CD4-positive, alpha-beta T cell treated with Interleukin-1 beta for 1 hour (primary cell): ENCODE data around the gene LASP1NB.

Source experiments
- DNase-seq, 2 donors: peaks; one replicate each; pipeline ENCODE4 v3.0.0-alpha.2; 2020 to 2022

Gene LASP1NB

DNA sequence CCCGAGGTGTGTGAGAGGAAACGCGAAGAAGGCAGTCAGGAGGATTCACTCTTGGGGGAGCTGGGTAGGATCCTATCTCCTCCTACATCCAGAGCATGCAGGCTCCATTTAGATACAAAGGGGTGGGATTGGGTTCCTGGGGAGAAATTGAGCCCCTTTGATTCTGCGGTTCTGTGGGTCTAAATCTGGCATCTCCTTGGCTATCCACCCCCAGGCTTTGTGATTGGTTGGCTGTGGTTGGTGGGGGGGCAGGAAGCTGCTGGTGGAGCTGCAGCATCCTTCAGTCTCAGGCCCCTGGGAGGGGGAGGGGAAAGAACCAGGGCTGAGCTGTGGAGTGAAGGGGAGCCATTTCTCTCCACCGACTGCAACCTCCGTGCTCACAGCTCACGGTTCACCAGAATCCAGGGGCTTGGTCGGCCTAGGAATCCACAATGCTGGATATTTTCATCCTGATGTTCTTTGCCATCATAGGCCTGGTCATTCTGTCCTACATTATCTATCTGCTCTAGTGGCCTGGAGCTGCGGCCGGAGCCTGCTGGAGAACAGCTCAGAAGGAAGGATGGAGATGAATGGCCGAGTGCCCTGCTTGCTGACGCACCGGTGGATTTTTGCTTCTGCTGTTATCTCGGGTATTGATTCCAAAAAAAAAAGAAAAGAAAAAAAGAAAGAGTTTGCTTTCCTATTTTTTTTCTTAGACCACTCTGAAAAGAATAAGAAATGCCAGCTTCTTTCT lies at the start of gene LASP1NB:
LASP1NB (plus strand) TSS at position 352 of the 733 bp plus-strand sequence.
- DNase-seq = peak; percentile 50 to 58

DNA sequence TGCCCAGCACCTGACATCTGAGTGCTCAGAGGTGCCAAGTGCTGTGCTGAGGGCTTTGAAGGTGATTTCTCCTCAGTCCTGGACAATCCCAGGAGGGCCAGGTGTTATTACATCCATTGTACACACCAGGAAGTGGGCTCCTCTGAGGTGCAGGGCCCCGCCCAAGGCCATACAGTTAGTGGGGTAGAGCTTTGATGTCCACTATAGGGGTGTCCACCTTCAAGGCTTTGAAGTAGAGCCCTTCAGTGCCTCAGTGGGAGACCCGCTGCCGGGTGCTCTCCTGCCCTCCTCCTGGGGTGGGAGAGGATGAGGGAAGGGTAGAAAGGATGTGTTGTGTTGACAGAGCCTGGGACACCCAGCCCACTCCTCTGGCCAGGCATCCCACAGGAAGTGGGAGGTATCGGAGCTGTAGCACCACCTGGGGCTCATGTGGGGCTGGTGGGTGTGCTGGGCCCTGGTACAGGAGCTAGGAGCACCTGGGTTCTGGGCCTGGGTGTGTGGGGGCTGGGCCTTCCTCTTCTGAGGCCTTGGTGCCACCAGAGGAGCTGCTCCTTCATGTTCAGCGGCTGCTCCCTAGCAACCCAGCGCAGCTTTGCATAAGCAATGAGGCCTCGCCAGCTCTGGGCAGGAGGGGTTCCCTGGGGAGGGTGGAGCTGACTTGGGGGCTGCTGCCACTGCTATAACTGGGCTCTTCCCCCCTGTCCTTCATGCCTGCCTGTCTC lies 48.1 kb upstream of the LASP1NB start:
- peak in 1 of 2 donors; percentile 67 for DNase-seq

DNA sequence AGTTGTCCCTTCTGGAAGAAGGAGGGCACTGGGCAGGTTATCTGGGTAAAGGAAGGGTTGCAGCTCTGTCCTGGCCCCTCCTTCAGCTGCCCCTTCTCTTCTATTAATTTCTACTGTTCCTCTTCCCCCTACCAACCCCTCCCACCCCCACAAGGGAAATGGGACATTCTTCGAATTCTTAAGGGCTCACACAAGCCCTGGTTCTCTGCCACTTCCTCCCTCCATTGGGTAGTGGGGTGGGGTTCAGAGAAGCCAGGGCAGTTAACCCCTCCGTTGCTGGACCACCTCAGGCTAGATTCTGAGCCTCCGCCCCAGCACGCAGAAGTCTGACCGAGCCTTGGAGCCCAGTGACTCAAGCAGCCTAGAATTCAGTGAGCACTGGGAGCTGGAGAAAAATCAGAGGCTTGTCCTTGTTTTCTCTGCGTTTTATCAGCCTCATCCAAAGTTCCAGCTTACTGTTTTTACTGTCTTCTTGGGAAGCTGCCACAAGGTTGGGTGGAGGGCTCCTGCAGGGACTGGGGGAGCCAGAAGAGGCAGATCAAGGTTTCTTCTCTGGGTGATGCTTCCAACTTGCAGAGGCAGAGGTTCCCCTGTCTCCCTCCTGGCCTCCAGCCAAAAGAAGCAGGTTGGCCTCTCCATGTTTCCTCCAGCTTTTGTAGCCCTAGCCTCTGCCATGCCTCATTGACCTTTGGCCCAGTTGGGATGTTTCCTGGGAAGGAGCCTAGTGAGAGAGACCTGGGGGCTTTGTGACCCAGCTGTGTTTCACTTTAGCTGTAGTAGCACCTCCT lies 45.3 kb upstream of the LASP1NB start:
- no peak for DNase-seq

DNA sequence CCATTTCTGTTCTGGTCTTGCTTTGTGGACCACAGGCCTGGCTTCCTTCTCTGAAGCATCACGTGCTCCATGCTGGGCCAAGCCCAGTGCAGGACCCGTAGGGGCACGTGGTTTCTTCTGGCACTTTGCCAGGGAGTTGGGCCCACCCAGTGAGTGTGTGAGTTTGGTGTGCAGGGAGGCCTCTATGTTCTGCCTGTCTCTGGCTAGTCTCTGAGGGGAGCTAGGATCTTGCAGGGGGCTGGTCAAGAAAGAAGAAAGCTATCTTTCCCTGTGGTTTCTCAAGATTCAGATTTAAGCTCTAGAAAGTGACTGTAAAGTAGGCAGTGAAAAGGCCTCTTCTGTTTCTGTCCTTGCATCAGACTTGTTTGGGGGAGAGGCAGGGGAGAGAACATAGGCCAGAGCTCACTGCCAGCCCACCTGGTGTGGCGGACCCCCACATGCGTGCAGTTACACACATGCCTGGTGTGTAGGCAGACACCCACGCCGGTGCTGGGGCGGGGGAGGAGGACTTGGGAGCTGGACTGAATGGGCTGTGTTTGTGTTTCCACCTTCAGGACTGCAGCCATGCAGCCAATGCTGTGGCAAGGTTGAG lies 43.7 kb upstream of the LASP1NB start:
- no peak for DNase-seq

DNA sequence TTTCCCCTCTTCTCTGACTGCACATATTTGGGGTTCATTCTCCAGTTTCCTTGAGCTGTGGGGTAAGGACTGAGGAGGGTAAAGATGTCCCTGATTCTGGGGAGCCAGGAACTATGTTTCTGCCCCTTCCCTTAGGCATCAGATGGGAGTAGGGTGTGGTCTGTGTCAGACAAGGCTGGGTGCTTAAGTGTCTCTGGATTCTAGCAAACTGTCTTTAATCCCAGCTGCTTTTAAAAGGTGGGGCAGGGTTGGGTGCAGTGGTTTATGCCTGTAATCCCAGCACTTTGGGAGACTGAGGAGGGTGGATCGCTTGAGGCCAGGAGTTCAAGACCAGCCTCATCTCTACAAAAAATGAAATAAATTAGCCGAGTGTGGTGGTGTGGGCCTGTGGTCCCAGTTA lies 42.5 kb upstream of the LASP1NB start:
- no peak for DNase-seq

DNA sequence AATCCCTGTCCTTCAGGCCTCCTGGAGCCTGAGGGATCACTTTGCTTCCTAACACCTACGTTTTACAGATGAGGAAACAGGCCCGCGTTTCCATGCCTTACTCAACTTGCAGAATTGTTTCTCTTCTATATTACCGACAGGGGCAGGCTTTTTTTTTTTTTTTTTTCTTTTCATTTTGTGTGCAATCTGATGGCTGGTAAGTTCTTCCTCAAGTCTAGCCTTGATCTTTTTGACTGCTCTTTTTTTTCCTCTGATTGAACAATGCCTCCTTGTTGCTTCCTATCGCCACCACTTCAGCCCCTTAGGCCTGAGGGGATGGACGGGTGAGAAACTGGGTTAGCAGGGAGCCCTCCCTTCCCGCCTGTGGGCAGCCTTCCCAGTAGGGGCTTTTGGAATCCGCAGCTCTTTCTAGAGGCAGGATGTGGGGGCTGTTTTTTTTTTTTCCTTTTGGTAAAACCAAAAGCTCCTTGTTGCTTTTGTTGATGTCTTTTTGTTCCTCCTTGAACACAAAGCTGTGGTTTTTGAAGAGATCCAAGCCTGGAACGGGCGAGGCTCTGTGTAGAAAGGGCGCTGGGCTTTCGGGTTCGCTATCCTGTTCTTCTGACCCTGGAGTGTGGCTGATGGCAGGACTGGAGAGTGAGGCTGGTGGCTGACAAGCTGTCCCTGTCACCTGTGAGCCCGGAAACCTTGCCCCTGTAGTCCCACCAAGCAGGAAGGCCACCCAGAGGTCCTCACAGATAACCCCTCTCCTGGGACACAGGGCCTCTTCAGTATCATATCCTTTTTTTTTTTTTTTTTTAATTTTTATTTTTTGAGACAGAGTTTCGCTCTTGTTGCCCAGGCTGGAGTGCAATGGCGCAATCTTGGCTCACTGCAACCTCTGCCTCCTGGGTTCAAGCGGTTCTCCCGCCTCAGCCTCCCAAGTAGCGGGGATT lies 41.6 kb upstream of the LASP1NB start:
- DNase-seq = no peak

DNA sequence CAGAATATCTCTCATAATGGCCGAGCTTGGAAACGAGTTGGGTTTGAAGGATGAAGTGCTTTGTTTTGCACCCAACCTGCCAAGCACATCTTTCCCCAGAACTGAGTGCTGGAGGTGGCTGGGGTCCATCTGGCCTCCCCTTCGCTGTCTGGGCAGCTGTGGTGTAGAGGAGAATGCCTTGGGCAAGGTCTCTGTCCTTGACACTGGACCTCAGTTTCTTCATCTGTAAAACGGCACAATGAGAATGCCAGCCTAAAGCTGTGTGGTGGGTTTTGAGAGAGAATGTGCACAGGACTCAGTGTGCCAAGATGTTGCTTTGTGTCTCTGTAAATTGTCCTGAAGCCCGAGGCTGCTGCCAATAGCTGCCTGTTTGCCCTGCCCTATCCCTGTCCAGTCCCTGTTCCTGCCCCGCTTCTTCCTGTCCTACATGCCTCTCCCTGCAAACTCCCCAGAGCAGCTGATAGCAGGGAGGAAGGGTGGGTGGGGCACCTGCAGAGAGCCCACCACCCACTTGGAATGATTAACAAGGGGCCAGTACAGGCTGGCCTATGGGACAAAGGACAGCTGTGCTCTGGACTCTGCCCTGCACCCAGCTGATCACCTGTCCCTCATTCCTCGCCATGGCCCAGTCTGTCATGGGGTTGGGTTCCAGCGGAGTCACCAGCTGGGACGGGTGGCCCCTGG lies 40.2 kb upstream of the LASP1NB start:
- no peak for DNase-seq

DNA sequence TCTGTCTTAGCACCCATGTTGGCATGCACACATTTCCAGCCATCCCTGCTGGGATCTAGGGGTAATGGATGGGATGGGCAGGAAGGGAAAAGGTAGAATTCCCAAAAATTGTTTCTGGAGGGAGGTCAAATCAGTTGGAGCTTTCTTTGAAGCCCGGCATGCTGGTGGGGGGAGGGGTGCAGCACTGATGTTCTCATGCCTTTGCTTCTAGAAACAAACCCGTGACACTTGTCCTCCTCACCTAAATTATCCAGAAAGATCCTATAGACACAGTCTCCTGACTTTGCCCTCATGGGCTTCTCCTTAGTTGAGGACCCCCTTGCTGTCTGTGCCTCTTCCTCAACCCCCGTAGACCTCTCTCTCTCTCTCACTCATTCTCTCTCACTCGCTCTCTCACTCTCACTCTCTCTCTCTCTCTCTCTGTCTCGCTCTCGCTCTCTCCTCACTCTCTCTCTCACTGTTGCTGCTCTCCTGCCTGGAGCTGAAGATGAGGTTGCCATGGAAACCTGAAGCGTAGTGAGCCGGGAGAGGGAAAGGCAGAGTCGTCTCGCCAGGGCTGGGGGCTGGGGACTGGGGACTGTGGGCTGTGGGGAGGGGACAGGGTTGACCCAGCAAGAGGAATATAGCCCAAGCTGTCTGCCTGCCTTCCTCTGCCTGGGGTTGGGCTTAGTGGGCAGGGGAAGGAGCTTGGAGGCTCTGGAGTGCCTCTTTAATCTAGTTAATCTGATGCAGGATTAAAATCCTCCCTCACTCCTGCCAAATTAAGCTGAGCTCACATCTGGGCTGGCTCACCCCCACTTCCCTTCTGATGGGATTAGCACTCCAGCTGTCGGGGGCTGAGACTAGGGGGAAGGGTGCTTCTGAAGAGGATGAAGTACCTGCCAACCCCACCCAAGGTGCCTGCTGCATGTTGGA lies 39.4 kb upstream of the LASP1NB start:
- peak in 1 of 2 donors; percentile 25 for DNase-seq

DNA sequence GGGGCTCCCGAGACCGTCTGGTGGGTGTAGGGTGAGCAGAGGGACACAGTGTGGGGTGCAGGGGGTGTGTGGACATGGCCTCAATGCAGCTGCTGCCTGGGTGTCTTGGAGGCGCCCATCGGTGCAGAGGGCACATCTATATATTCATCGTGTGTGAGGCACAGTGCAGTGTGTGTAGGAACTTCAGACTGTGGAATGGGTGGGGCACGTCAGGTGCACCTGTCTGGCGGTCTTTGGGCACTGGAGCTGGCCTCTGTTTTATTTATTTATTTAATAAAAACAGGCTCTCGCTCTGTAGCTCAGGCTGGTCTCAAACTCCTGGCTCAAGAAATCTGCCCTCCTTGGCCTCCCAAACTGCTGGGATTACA lies 38.8 kb upstream of the LASP1NB start:
- no peak for DNase-seq

DNA sequence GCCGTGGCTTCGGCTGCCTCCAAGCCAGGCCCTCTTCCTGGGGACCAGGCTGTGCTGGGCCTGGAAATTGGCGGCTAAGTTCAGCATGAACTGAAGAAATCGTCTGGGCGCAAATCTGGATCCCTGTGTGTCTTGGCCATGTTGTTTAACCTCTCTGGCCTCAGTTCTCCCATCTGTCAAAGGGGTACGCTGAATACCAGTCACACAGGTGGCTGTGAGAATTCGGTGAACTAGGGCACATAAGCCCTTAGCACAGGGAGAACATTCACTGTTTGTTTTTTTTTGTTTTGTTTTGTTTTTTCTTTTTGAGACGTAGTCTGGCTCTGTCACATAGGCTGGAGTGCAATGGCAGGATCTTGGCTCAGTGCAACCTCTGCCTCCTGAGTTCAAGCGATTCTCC lies 36.6 kb upstream of the LASP1NB start:
- no peak for DNase-seq

DNA sequence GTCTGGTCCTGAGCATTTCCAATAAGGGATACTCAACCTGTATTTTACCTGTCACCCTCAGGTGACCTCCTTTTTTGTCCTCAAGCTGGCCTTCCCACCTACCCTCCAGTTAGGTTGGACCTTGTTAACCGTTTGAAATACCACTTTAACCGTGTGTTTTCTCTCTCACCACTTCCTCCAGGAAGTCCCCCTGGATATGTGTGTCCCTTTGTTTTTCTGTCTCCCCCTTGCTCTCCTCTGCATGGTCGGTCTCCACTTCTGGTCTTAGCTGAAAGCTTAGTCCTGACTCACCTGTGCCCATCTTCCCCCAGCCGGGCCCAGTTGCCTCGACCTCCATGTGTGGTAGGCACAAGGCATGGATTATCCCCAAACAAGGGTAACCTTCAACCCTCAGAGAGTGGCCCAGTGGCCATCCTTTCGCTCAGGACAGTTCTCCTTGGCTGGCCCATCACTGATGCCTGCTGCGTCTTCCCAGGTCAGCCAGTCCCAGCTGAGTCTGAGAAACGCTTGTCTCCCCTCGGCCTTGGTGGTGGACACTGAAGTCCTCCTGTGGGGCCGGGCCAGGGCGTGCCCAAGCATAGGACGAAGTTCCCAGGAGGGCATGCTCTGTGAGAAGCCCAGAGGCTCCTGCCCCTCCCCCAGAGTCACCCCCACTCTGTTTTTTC lies 35.5 kb upstream of the LASP1NB start:
- DNase-seq = no peak

DNA sequence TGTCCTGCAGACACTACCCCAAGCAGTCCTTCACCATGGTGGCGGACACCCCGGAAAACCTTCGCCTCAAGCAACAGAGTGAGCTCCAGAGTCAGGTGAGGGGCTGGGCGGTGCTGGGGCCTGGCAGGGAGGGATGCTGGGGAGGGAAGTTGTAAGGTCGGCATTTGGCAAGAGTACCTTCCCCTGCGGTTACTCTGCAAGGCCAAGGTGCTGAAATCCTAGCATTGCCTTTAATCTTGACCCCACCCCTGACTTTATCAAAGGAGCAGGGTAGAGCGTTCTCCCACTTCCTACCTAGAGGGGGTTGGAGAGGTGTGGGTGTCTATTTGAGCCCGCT lies 35.0 kb upstream of the LASP1NB start:
- DNase-seq = no peak

DNA sequence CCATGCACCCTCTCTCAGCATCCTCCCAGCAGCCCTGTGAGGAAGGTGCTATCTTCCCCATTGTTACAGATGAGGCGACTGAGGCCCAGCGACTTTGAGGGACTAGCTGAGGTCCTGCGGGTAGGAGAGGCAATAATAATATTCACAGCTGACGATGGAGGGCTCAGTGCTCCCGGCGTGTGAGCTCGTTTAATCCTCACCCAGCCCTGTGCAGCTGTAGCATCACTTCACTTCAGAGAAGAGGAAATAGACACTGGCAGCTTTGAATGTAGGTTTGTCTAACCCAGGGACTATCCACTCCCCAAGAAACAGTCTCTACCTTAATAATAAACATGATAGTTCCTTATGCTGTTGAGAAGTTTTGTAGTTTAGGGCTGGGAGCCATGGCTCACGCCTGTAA lies 34.0 kb upstream of the LASP1NB start:
- no peak for DNase-seq

DNA sequence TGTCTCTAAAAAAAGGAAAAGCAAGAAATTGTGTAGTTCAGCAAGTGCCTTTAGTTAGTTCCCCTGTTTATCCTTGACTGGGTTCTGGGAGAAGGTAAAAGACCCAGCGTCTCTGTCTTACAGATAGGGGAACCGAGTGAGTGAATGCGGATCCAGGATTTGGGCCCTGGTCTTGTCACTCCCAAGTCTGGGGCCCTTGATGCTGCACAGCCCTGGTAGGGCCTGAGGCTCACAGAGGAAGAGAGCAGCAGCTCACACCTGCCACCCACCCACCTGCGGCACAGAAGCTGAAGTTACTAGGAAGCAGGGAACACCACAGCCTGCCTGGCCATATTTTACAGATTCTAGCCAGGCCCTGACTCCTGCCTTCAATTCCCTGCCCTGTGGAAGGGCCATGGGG lies 33.3 kb upstream of the LASP1NB start:
- DNase-seq = no peak

DNA sequence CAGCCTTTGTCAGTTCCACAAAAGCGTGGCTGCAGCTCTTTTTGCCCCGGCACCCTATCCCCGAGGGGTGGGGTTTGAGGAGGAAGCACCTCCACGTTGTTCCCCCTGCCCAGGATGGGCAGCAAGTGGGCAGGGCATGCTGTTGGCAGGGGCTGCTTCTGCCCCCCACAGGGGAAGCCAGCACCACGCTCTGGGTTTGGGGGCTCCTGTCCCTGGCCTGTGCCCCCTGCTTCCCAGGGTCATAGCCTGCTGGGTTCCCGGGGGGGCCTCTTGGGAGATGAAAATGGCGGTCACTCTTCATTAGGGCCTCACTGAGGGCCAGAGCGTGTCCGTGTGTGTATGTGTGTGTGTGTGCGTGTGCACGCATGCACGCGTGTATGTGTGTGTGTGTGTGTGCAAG lies 32.8 kb upstream of the LASP1NB start:
- no peak for DNase-seq

DNA sequence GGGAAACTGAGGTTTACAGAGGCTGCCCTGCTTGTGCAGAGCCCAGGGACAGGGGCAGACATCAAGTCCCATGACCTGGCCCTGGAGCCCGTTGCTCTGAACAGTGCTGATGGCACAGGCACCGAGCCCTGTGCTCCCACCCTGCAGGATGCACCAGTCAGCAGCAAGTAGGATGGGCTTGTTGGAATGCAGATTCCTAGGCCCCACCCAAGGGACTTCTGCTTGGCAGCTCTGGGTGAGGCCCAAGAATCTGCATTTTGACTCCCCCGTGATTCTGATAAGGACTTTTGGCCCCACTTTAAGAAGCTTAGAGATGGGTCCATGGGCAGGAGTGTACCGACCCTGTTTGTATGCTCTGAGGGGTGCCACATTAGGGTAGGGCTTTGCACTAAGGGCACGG lies 32.3 kb upstream of the LASP1NB start:
- no peak for DNase-seq

DNA sequence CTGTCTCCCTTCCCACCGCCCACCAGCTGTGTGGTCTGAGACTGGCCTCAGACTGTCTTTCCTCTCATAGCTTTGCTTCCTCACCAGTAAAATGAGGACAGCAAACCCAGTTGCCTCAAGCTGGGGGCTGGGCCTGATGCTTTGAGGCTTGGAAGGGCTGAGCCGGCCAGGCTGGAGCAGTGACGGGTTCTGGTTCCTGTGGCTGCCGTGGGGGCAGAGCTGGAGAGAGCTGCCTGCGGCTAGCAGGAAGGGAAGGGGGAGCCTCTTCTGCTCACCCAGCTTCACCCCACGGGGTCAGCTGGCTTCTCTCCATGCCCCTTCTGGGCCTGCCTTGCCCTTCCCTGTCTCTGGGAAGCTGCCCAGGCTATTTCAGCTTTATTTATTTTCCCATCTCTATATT lies 31.8 kb upstream of the LASP1NB start:
- DNase-seq = peak in 1 of 2 donors; percentile 42

DNA sequence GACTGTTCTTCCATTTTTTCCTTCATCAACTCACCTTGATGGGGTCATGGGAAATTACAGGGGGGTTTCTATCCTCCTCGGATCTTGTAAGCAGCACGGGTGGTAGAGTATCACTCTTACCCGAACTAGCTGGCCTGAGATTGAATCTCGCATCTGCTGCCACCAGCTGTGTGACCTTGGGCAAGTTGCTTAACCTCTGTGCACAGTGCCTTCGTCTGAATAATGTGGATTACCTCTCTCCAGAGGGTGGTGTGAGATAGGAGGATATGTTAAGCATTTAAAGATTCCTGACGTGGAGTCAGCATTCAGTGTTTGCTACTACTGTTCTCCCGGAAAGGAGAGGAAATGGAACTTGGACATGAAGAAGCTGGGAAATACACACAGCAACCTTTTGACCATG lies 31.1 kb upstream of the LASP1NB start:
- no peak for DNase-seq

DNA sequence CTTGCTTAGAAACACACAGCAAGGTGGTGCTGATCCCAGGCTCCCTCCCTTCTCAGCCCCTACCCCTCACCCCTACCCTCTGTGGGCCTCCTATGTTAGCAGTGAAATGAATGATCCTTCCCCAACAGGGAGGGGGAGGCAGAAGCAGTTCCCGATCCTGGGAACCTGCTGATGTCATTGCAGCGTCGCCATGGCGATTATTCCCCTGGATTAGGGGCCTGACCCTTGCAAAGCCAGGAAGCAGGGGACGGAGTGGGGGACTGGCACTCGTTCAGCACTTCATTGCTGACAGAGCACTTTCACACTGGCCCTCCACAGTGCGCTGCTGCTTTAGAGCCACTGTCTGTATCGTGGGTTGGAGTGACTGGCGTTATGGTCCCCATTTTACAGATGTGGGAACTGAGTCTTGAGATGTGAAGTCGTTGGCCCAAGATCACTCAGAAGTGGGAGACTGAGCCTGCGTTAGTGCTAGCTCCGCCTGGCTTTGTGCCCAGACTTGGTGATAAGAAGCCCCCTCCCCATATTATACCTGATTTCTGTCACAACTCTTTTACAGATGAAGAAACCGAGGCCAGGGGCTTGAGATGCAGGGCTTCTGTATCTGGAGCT lies 29.0 kb upstream of the LASP1NB start:
- DNase-seq = no peak

DNA sequence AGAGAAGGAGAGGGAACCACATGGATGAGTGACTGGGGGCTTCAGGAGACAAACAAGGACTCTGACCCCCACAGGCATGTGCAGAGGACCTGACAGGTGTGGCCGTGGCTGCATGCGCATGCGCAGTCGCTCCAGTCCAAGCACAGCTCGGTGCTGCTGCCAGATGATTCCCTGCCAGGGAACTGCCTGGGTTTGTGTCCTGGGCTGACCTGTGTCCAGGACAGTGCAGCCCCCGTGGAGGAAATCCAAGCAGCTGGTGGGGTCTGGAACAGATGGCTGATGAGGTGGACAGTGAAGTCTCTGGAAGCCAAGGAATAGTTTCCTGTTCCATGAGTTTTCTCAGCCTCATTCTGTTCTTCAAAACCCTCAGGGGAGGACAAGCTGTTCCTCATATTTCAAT lies 28.2 kb upstream of the LASP1NB start:
- DNase-seq = no peak
